NCI-H69 (cell line): ENCODE data around the gene CD34.
A peak's percentile ranks its signal among the peaks of the same experiment; 100 is the strongest.
"Not testable (repeated sequence)": the region's sequence is repeated elsewhere in the genome, so short reads cannot be mapped to it uniquely, and the experiment has no call there.

Experiments used
- DNase-seq: peaks from one replicate; lab custom pipeline; 2025; lab: John Stamatoyannopoulos, UW

The CD34 gene

GRCh38 chr1:207933205-207933800, 22.4 kb upstream of the CD34 start:
- DNase-seq = no peak

GRCh38 chr1:207926984-207927383, 16.1 kb upstream of the CD34 start:
- no peak for DNase-seq

GRCh38 chr1:207925969-207926368, 15.0 kb upstream of the CD34 start:
- not testable (repeated sequence) for DNase-seq

- peak; percentile 47 for DNase-seq
Measured at GRCh38 chr1:207925210-207925609, 14.3 kb upstream of the CD34 start.

- peak; percentile 54 for DNase-seq
Measured at GRCh38 chr1:207923561-207923960, 12.6 kb upstream of the CD34 start.

- DNase-seq = peak; percentile 54
Measured at GRCh38 chr1:207923121-207923520, 12.2 kb upstream of the CD34 start.

- DNase-seq = no peak
Measured at GRCh38 chr1:207922554-207922953, 11.6 kb upstream of the CD34 start.

GRCh38 chr1:207921321-207921720, 10.4 kb upstream of the CD34 start:
- DNase-seq = no peak

GRCh38 chr1:207920444-207921021, 9.6 kb upstream of the CD34 start:
- no peak for DNase-seq

- no peak for DNase-seq
Measured at GRCh38 chr1:207919523-207920170, 8.7 kb upstream of the CD34 start.

GRCh38 chr1:207918581-207918980, 7.7 kb upstream of the CD34 start:
- DNase-seq = no peak

- DNase-seq = no peak
Measured at GRCh38 chr1:207918011-207918410, 7.1 kb upstream of the CD34 start.

GRCh38 chr1:207917080-207917479, 6.2 kb upstream of the CD34 start:
- no peak for DNase-seq

GRCh38 chr1:207913951-207914350, 3.0 kb upstream of the CD34 start:
- no peak for DNase-seq

- no peak for DNase-seq
Measured at GRCh38 chr1:207911856-207912760, 1.2 kb upstream of the CD34 start.

GRCh38 chr1:207909687-207910086, 1.2 kb downstream of the CD34 start:
- no peak for DNase-seq

GRCh38 chr1:207908107-207908734, 2.7 kb downstream of the CD34 start:
- no peak for DNase-seq

- no peak for DNase-seq
Measured at GRCh38 chr1:207904391-207904790, 6.5 kb downstream of the CD34 start.

GRCh38 chr1:207903767-207904166, 7.2 kb downstream of the CD34 start:
- DNase-seq = no peak

GRCh38 chr1:207903053-207903452, 7.9 kb downstream of the CD34 start:
- no peak for DNase-seq

GRCh38 chr1:207902566-207902965, 8.4 kb downstream of the CD34 start:
- DNase-seq = no peak

GRCh38 chr1:207901041-207901653, 9.8 kb downstream of the CD34 start:
- no peak for DNase-seq
